B cell (primary cell): ENCODE results near the gene FAM53A. TPM values are rescaled to one million over a fixed set of nuclear protein-coding genes. Genes with fewer than 3 reads are reported as not detected.

Experiments
- ATAC-seq: fragments of 200-7000 bp; cut with Tn5 transposase; one replicate; pipeline ENCODE4 v1.10.0; 2021; ENCODE audit warnings: low read depth, mild to moderate bottlenecking, moderate number of reproducible peaks, moderate library complexity
- CTCF ChIA-PET: fragments of 350-600 bp; sonication (Branson Sonifier 250); formaldehyde crosslinking; loops from one replicate; lab custom pipeline; 2021; ENCODE audit warnings: antibody characterized with exemption, inconsistent platforms; lab: Charles Lee
- POLR2A ChIA-PET: fragments of 350-600 bp; sonication (Branson Sonifier 250); formaldehyde crosslinking; loops from one replicate; lab custom pipeline; 2021; ENCODE audit warnings: antibody characterized with exemption; lab: Charles Lee
- DNase-seq: peaks from one replicate; pipeline ENCODE4 v3.0.0; 2013
- H2AFZ ChIP-seq: 2 replicates; pipeline ENCODE4 v1.6.1; 2012; ENCODE audit warnings: mild to moderate bottlenecking, low read depth, low read length; ENCODE audit not compliant: insufficient read depth, poor library complexity, severe bottlenecking
- H3K27ac ChIP-seq, 2 donors: 1 replicate in 1 of 2; 2 replicates in 1 of 2; pipeline ENCODE4 v1.5.1; 2012 to 2013; ENCODE audit warnings: low read length in 2 of 2, mild to moderate bottlenecking in 2 of 2, moderate library complexity in 1 of 2
- H3K27me3 ChIP-seq, 4 experiments: fragments of 200-600 bp in 1 of 4; sonication (generic) in 1 of 4; replicated peaks in 1 of 4; 1 replicate in 2 of 4; 2 replicates in 2 of 4; pipeline versions ENCODE4 v1.6.1 to v1.7.0; 2013 to 2016; ENCODE audit warnings: low read length in 3 of 4, mild to moderate bottlenecking in 2 of 4, mixed read lengths in 1 of 4, moderate library complexity in 1 of 4; ENCODE audit not compliant: insufficient read depth in 4 of 4, control insufficient read depth in 3 of 4; ENCODE audit errors: control extremely low read depth in 1 of 4
- H3K36me3 ChIP-seq, 2 experiments: replicated peaks in 1 of 2; 1 replicate in 1 of 2; 2 replicates in 1 of 2; pipeline versions ENCODE4 v1.6.1 to v1.7.1; 2013; ENCODE audit warnings: low read length in 1 of 2; ENCODE audit not compliant: insufficient read depth in 2 of 2, control insufficient read depth in 1 of 2; ENCODE audit errors: control extremely low read depth in 1 of 2, extremely low read depth in 1 of 2
- H3K4me1 ChIP-seq, 2 donors: fragments of 200-600 bp in 1 of 2; sonication (generic) in 1 of 2; 1 replicate in 1 of 2; 2 replicates in 1 of 2; pipeline versions ENCODE4 v1.5.1 to v1.6.1; 2013 to 2017; ENCODE audit warnings: low read length in 2 of 2; ENCODE audit not compliant: control insufficient read depth in 2 of 2, insufficient read depth in 2 of 2
- H3K4me2 ChIP-seq: replicated peaks from 2 replicates; pipeline ENCODE3; 2012; ENCODE audit warnings: mild to moderate bottlenecking, low read depth, low read length; ENCODE audit not compliant: poor library complexity, severe bottlenecking
- H3K4me3 ChIP-seq, 5 experiments: fragments of 200-600 bp in 1 of 5; sonication (generic) in 1 of 5; 1 replicate in 3 of 5; 2 replicates in 2 of 5; pipeline versions ENCODE4 v1.5.1 to v1.7.0; 2011 to 2016; ENCODE audit warnings: low read length in 4 of 5, mild to moderate bottlenecking in 4 of 5, low read depth in 2 of 5, control low read depth in 1 of 5, moderate library complexity in 1 of 5; ENCODE audit not compliant: insufficient read depth in 1 of 5; ENCODE audit errors: control extremely low read depth in 1 of 5, extremely low read depth in 1 of 5
- H3K79me2 ChIP-seq: fragments of 200-600 bp; sonication (generic); one replicate; pipeline ENCODE4 v1.6.0; 2016; ENCODE audit warnings: low read length; ENCODE audit not compliant: control insufficient read depth, insufficient read depth
- H3K9ac ChIP-seq: fragments of 200-600 bp; sonication (generic); 2 replicates; pipeline ENCODE4 v1.6.1; 2017; ENCODE audit warnings: mild to moderate bottlenecking, low read length, moderate library complexity
- H3K9me3 ChIP-seq, 3 donors: one replicate each; pipeline versions ENCODE4 v1.6.1 to v1.7.1; 2013; ENCODE audit warnings: low read length in 2 of 3; ENCODE audit not compliant: control insufficient read depth in 2 of 3, insufficient read depth in 1 of 3; ENCODE audit errors: control extremely low read depth in 1 of 3
- H4K20me1 ChIP-seq: 2 replicates; pipeline ENCODE4 v1.6.0; 2012; ENCODE audit warnings: mild to moderate bottlenecking, low read length; ENCODE audit not compliant: insufficient read depth, control insufficient read depth, poor library complexity, severe bottlenecking
- H3K27ac Mint-ChIP-seq: one replicate; pipeline ENCODE4 v1.8.0; 2021; ENCODE audit warnings: mixed read lengths
- H3K27me3 Mint-ChIP-seq: one replicate; pipeline ENCODE4 v1.8.0; 2021; ENCODE audit warnings: mixed read lengths
- H3K4me1 Mint-ChIP-seq: one replicate; pipeline ENCODE4 v1.8.0; 2021; ENCODE audit warnings: mixed read lengths
- H3K4me3 Mint-ChIP-seq: one replicate; pipeline ENCODE4 v1.8.0; 2021; ENCODE audit warnings: mixed read lengths
- H3K9me3 Mint-ChIP-seq: one replicate; pipeline ENCODE4 v1.8.0; 2022; ENCODE audit warnings: mixed read lengths; ENCODE audit not compliant: insufficient read depth
- EZH2 ChIP-seq: IDR thresholded peaks from 2 replicates; pipeline ENCODE4 v1.6.1; 2012; ENCODE audit warnings: borderline replicate concordance, low read depth, mild to moderate bottlenecking, moderate library complexity, low read length; ENCODE audit not compliant: insufficient read depth, poor library complexity, severe bottlenecking
- WGBS: methylation state at CpG from one replicate; pipeline ENCODE4 v1.1.5; 2013; ENCODE audit warnings: missing lambda C conversion rate; ENCODE audit not compliant: insufficient coverage; 5-methylcytosine and 5-hydroxymethylcytosine counted together
- intact Hi-C: fragments of 100-400 bp; cut with micrococcal nuclease; formaldehyde crosslinking; loops from one replicate; pipeline ENCODE4 v1.10.0; 2022
- polyA plus RNA-seq: library from polyadenylated mRNA; depleted of rRNA; stranded (reverse); fragments of >200 nt; gene quantifications from 2 replicates; pipeline ENCODE4 v1.2.3, GENCODE V29; 2012
- total RNA-seq, 2 donors: library from RNA; stranded (reverse); fragments of 120-200 nt in 1 of 2; gene quantifications; 1 replicate in 1 of 2; 2 replicates in 1 of 2; pipeline versions ENCODE4 v1.2.3 to v1.2.4, GENCODE V29; 2013 to 2022
- TF ChIP-seq, protein P1 (sequence below): fragments of 200-600 bp; IDR thresholded peaks from one replicate; pipeline ENCODE4 v1.8.0; 2022; ENCODE audit warnings: antibody characterized with exemption, mild to moderate bottlenecking

FAM53A gene
- total and polyA plus RNA-seq, 2 donors (not counting 1 experiment from before 2014, with no cell fraction given): 2.2 to 4.2 TPM

DNA sequence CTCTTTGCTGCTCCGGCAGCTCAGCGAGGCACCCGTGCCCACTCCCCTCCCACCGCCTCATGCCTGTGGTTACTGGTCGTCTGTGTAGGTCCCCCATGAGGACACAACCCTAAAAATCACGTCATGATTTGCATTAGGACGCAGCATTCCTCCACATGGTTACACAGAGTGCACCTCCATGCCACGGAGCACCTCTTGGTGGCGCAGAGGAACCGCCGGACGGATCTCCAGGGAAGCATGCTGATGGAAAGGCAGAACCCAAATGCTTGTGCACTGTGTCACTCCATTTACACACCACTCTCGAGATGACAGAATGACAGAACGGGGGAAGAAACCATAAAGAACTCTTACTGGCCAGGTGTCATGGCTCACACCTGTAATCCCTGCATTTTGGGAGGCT is 22.4 kb downstream of the FAM53A start:
- Histone ChIP-seq H2AFZ (no peak overlapping the region), H3K4me3 (no peak overlapping the region), H4K20me1 (no peaks in the 10 kb centered on the region), H3K79me2 (no peaks in the 10 kb centered on the region), H3K27me3 (no peaks in the 10 kb centered on the region), H3K9ac (no peak overlapping the region), H3K4me1 (no peaks in the 10 kb centered on the region), H3K9me3 (peaks cover 0 to 4% (median 0%) of the 10 kb centered on the region in 3 donors), H3K4me2 (no peak overlapping the region), H3K36me3 (no peaks in the 10 kb centered on the region), H3K27ac (no peak overlapping the region)
- WGBS: 92% methylated on average over 14 of the region's 14 CpGs
- Mint-ChIP-seq H3K27me3 (no peaks in the 10 kb centered on the region), H3K9me3 (no peaks in the 10 kb centered on the region), H3K4me3 (no peak overlapping the region), H3K27ac (no peak overlapping the region), H3K4me1 (no peaks in the 10 kb centered on the region)
- DNase-seq (no peak), ATAC-seq (no peak)
- intact Hi-C loops: no loop called here
- ChIA-PET POLR2A (no interaction called here), CTCF (interaction anchor here (0.8 kb wide), 1 partner anchor 62 kb away, joined by 3 read pairs; no protein-coding TSS in a partner anchor)
- TF ChIP-seq, protein P1, sequence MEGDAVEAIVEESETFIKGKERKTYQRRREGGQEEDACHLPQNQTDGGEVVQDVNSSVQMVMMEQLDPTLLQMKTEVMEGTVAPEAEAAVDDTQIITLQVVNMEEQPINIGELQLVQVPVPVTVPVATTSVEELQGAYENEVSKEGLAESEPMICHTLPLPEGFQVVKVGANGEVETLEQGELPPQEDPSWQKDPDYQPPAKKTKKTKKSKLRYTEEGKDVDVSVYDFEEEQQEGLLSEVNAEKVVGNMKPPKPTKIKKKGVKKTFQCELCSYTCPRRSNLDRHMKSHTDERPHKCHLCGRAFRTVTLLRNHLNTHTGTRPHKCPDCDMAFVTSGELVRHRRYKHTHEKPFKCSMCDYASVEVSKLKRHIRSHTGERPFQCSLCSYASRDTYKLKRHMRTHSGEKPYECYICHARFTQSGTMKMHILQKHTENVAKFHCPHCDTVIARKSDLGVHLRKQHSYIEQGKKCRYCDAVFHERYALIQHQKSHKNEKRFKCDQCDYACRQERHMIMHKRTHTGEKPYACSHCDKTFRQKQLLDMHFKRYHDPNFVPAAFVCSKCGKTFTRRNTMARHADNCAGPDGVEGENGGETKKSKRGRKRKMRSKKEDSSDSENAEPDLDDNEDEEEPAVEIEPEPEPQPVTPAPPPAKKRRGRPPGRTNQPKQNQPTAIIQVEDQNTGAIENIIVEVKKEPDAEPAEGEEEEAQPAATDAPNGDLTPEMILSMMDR: no peak
- no peak for TF ChIP-seq EZH2

DNA sequence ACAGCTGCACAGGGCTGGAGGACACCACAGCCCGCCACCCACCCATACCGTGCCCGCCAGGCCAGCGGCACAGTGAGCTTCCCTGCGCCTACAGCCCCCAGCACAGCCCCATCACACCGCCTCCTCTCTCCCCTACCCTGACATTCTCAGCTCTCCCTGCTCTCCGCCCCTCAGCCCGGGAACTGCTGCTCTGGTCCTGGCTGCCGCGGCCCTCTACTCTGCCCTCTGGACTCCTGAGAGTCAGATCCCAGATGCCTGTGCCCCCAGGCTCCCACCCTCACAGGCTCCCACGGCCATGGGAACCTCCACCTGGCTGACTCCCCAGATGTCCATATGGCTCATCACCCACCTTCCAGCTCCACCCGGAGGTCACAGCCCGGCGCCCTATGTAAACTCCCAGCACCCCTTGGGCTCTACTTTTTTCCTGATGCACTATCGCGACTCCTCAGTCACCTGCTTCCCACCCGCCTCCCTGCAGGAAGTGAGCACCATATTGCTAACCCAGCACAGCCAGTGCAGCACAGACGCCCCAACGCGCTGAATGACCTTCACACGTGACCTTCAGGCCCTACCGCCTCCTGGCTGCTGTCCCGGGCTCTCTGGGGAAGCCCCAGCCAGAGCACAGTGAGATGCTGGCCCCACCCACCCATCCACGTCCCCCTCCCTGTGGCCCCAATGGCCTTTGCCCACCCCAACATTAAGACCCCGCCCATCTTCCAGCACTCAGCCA is 23.0 kb downstream of the FAM53A start:
- no peaks in the 10 kb centered on the region for H3K4me1 Mint-ChIP-seq
- no peak overlapping the region for H2AFZ ChIP-seq

More for the DNA sequence above, 23.0 kb downstream of the FAM53A start:
- DNase-seq: no peak
- TF ChIP-seq EZH2: no peak
- TF ChIP-seq, protein P1: no peak
- ChIA-PET POLR2A (no interaction called here), CTCF (no interaction called here)
- H3K36me3 ChIP-seq: no peaks in the 10 kb centered on the region
- Mint-ChIP-seq H3K27ac (no peak overlapping the region), H3K4me3 (no peak overlapping the region), H3K27me3 (no peaks in the 10 kb centered on the region), H3K9me3 (no peaks in the 10 kb centered on the region)
- WGBS: 93% methylated on average over 24 of the region's 25 CpGs
- no peak overlapping the region for H3K27ac ChIP-seq
- no peak for ATAC-seq
- no peak overlapping the region for H3K4me2 ChIP-seq
- H3K4me1 ChIP-seq: no peaks in the 10 kb centered on the region
- H4K20me1 ChIP-seq: no peaks in the 10 kb centered on the region
- H3K79me2 ChIP-seq: no peaks in the 10 kb centered on the region
- H3K27me3 ChIP-seq: no peaks in the 10 kb centered on the region
- H3K9me3 ChIP-seq: peaks cover 0 to 4% (median 0%) of the 10 kb centered on the region in 3 donors
- intact Hi-C loops: no loop called here
- no peak overlapping the region for H3K9ac ChIP-seq
- no peak overlapping the region for H3K4me3 ChIP-seq
